ENCODE measurements around the gene COLEC12.

Gene COLEC12

DNA sequence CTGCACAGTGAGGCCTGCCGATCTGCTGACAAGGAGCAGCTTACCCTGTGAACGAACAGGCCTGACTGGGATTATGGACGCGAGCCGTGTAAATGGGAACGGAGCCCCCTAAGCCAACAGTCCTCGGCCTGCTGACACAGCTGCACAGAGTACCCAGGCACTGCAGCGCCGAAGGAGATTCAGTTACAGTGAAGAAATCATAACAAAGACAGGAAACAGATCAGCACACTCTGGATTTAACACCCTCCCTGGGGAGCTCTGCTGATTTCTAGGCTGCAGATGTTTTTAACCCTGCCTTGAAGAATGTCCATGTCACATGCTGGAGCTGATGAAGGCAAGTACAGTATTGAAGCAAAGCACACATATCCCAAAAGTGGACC lies 43.4 kb downstream of the COLEC12 start:
- WGBS (ENCODE audit: insufficient coverage), result 46% methylated on average over 9 of the region's 9 CpGs
- Histone ChIP-seq H3K9me3 (ENCODE audit: control extremely low read depth in 1 of 5, control insufficient read depth in 4 of 5, insufficient read depth in 2 of 5, low read depth in 1 of 5, low read length in 4 of 5) (peaks cover 0 to 6% (median 4%) of the 10 kb centered on the region in 5 experiments), H3K4me1 (ENCODE audit: control extremely low read depth in 1 of 4, control insufficient read depth in 4 of 4, insufficient read depth in 4 of 4, low read length in 3 of 4) (peaks cover 0 to 16% (median 12%) of the 10 kb centered on the region in 4 experiments), H3K27ac (ENCODE audit: insufficient read depth in 1 of 2, low read depth in 1 of 2, low read length in 2 of 2, poor library complexity in 1 of 2, severe bottlenecking in 2 of 2) (no peak overlapping the region), H3K27me3 (replicated peaks in 2 of 5; ENCODE audit: control insufficient read depth in 4 of 5, insufficient read depth in 5 of 5, low read length in 4 of 5) (peaks cover 0 to 3% (median 0%) of the 10 kb centered on the region in 5 experiments), H3K4me3 (ENCODE audit: control insufficient read depth in 1 of 7, extremely low read depth in 1 of 7, insufficient read depth in 4 of 7, low read depth in 2 of 7, low read length in 6 of 7) (peak overlapping the region in 1 of 7 experiments; percentile 6), H3K36me3 (ENCODE audit: control insufficient read depth in 4 of 4, insufficient read depth in 4 of 4, low read length in 3 of 4) (no peaks in the 10 kb centered on the region)
- ChIA-PET POLR2A (interaction anchor here (0.6 kb wide), 1 partner anchor 225 kb away, joined by 4 read pairs; no protein-coding TSS in a partner anchor), CTCF (interaction anchor here (0.9 to 1.3 kb wide), 3 partner anchors 20 to 151 kb away, joined by 3 to 5 read pairs (median 3); no protein-coding TSS in a partner anchor)
- peak in 2 of 3 donors; percentile 47 to 49 for DNase-seq

DNA sequence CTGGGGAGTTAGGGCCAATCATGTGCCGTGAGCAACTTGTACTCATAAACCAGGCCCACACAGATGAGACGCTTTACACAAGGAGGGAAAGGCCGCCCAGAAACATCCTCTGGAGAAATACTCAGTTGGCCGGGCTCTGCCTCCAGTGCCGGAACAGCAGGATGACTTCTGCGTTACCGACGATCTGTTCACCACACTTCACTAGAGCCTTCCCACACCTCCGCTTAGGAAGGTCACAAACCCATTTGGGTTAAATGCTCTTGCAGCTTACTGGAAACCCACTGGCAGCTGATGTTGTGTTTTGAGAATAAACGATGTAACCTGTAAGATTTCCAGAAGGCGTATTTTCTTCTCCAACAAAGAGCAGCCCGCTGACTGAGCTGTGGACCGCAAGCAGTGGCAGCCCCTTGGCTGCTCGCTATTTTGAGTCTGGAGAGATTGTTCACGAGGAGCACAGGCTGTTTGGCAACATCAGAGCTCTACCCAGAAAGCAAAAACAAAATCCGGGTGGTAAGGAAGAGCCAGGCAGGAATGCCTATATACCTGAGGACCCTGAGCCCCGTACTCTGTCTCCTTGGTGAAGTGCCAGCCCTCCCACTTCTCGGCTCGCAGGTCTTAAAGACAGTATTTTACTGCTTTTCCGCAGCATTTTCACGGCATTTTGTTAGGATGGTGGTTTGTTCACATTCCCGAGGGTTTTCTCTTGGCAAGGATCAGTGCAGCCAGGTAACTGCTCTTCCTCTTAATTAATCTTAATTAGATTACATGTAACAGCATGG lies 44.0 kb downstream of the COLEC12 start:
- Histone ChIP-seq H3K27ac (ENCODE audit: insufficient read depth in 1 of 2, low read depth in 1 of 2, low read length in 2 of 2, poor library complexity in 1 of 2, severe bottlenecking in 2 of 2) (no peak overlapping the region), H3K4me1 (ENCODE audit: control extremely low read depth in 1 of 4, control insufficient read depth in 4 of 4, insufficient read depth in 4 of 4, low read length in 3 of 4) (peaks cover 0 to 16% (median 12%) of the 10 kb centered on the region in 4 experiments), H3K9me3 (ENCODE audit: control extremely low read depth in 1 of 5, control insufficient read depth in 4 of 5, insufficient read depth in 2 of 5, low read depth in 1 of 5, low read length in 4 of 5) (peaks cover 0 to 11% (median 0%) of the 10 kb centered on the region in 5 experiments), H3K36me3 (ENCODE audit: control insufficient read depth in 4 of 4, insufficient read depth in 4 of 4, low read length in 3 of 4) (no peaks in the 10 kb centered on the region), H3K27me3 (replicated peaks in 2 of 5; ENCODE audit: control insufficient read depth in 4 of 5, insufficient read depth in 5 of 5, low read length in 4 of 5) (peaks cover 0 to 3% (median 0%) of the 10 kb centered on the region in 5 experiments), H3K4me3 (ENCODE audit: control insufficient read depth in 1 of 7, extremely low read depth in 1 of 7, insufficient read depth in 4 of 7, low read depth in 2 of 7, low read length in 6 of 7) (no peak overlapping the region)
- DNase-seq, result no peak
- POLR2A ChIA-PET, result no interaction called here
- CTCF ChIA-PET, result interaction anchor here (0.9 to 1.3 kb wide), 3 partner anchors 20 to 151 kb away, joined by 3 to 5 read pairs (median 3); no protein-coding TSS in a partner anchor
- 96% methylated on average over 20 of the region's 22 CpGs for WGBS (ENCODE audit: insufficient coverage)

DNA sequence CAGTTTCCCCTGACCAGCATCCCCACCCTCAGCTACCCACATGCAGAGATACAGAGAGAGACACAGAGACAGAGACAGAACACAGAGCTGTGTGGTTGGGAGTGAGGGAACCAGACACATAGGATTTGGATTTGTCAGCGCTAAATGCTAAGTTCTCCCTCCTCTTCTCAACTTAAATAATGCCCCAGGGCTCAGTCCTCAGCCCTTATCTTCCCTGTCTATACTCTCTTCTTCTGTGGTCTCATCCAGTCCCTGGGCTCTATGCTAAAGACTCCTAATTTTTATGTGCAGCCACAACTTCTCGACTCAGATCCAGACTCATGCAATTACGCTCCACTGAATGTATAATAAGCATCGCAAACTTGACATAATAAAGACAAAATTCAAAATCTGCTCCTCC lies 47.1 kb downstream of the COLEC12 start:
- Histone ChIP-seq H3K9me3 (ENCODE audit: control extremely low read depth in 1 of 5, control insufficient read depth in 4 of 5, insufficient read depth in 2 of 5, low read depth in 1 of 5, low read length in 4 of 5) (peaks cover 2 to 22% (median 9%) of the 10 kb centered on the region in 5 experiments), H3K27ac (ENCODE audit: insufficient read depth in 1 of 2, low read depth in 1 of 2, low read length in 2 of 2, poor library complexity in 1 of 2, severe bottlenecking in 2 of 2) (no peak overlapping the region), H3K4me1 (ENCODE audit: control extremely low read depth in 1 of 4, control insufficient read depth in 4 of 4, insufficient read depth in 4 of 4, low read length in 3 of 4) (peaks cover 0 to 16% (median 12%) of the 10 kb centered on the region in 4 experiments), H3K36me3 (ENCODE audit: control insufficient read depth in 4 of 4, insufficient read depth in 4 of 4, low read length in 3 of 4) (no peaks in the 10 kb centered on the region), H3K27me3 (replicated peaks in 2 of 5; ENCODE audit: control insufficient read depth in 4 of 5, insufficient read depth in 5 of 5, low read length in 4 of 5) (peaks cover 0 to 3% (median 0%) of the 10 kb centered on the region in 5 experiments), H3K4me3 (ENCODE audit: control insufficient read depth in 1 of 7, extremely low read depth in 1 of 7, insufficient read depth in 4 of 7, low read depth in 2 of 7, low read length in 6 of 7) (no peak overlapping the region)
- WGBS (ENCODE audit: insufficient coverage), result 97% methylated on average over 3 of the region's 4 CpGs
- ChIA-PET CTCF (interaction anchor here (1.6 to 1.8 kb wide), 2 partner anchors 12 to 19 kb away, joined by 3 to 5 read pairs; no protein-coding TSS in a partner anchor), POLR2A (no interaction called here)
- DNase-seq, result no peak

DNA sequence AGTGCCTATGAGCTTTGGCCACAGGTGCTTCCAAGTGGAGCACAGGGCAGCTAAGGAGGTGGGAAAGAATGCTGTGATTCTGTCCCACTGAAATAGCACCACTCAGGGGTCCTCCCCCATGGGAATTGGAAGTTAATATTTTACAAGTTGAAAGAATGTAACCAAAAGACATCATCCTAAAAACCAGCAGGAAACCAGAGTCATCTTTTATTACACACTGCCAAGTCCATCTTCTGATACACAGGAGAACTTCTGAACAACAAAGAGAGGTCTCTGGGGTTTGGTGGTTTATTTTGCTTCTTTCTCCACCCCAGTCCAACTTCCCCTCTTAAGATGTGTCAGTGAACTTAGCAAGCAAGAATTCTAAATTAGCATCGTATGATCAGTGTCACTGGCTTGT lies 47.7 kb downstream of the COLEC12 start:
- POLR2A ChIA-PET, result no interaction called here
- Histone ChIP-seq H3K27ac (ENCODE audit: insufficient read depth in 1 of 2, low read depth in 1 of 2, low read length in 2 of 2, poor library complexity in 1 of 2, severe bottlenecking in 2 of 2) (no peak overlapping the region), H3K36me3 (ENCODE audit: control insufficient read depth in 4 of 4, insufficient read depth in 4 of 4, low read length in 3 of 4) (no peaks in the 10 kb centered on the region), H3K4me1 (ENCODE audit: control extremely low read depth in 1 of 4, control insufficient read depth in 4 of 4, insufficient read depth in 4 of 4, low read length in 3 of 4) (peaks cover 0 to 13% (median 12%) of the 10 kb centered on the region in 4 experiments), H3K9me3 (ENCODE audit: control extremely low read depth in 1 of 5, control insufficient read depth in 4 of 5, insufficient read depth in 2 of 5, low read depth in 1 of 5, low read length in 4 of 5) (peaks cover 2 to 22% (median 9%) of the 10 kb centered on the region in 5 experiments), H3K4me3 (ENCODE audit: control insufficient read depth in 1 of 7, extremely low read depth in 1 of 7, insufficient read depth in 4 of 7, low read depth in 2 of 7, low read length in 6 of 7) (no peak overlapping the region), H3K27me3 (replicated peaks in 2 of 5; ENCODE audit: control insufficient read depth in 4 of 5, insufficient read depth in 5 of 5, low read length in 4 of 5) (peaks cover 0 to 3% (median 0%) of the 10 kb centered on the region in 5 experiments)
- CTCF ChIA-PET, result interaction anchor here (1.4 to 1.8 kb wide), 3 partner anchors 11 to 18 kb away, joined by 3 to 5 read pairs (median 3); no protein-coding TSS in a partner anchor
- 80% methylated on average over 1 of the region's 1 CpG for WGBS (ENCODE audit: insufficient coverage)
- DNase-seq, result peak in 2 of 3 donors; percentile 58 to 60

DNA sequence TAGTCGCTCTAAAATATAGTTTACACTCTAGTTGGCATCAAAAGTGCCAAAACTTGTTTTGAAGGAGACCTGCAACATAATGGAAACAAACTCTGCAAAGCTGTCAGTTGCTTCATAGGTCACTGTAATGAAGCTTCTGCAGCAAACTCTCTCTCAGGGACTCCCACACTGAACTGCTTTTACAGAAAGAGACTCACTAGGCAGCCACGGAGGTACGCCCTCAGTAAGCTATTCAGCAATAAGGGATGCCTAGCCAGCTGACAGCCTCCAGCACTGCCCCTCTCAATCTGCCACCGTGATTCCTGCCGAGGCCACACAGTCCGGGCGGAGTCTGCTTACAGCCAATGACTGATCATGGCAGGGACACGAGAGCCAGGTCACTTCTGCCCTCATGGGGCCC lies 51.1 kb downstream of the COLEC12 start:
- Histone ChIP-seq H3K27ac (ENCODE audit: insufficient read depth in 1 of 2, low read depth in 1 of 2, low read length in 2 of 2, poor library complexity in 1 of 2, severe bottlenecking in 2 of 2) (no peak overlapping the region), H3K4me3 (ENCODE audit: control insufficient read depth in 1 of 7, extremely low read depth in 1 of 7, insufficient read depth in 4 of 7, low read depth in 2 of 7, low read length in 6 of 7) (no peak overlapping the region), H3K9me3 (ENCODE audit: control extremely low read depth in 1 of 5, control insufficient read depth in 4 of 5, insufficient read depth in 2 of 5, low read depth in 1 of 5, low read length in 4 of 5) (peaks cover 2 to 22% (median 9%) of the 10 kb centered on the region in 5 experiments), H3K4me1 (ENCODE audit: control extremely low read depth in 1 of 4, control insufficient read depth in 4 of 4, insufficient read depth in 4 of 4, low read length in 3 of 4) (peaks cover 3 to 11% (median 3%) of the 10 kb centered on the region in 4 experiments), H3K27me3 (replicated peaks in 2 of 5; ENCODE audit: control insufficient read depth in 4 of 5, insufficient read depth in 5 of 5, low read length in 4 of 5) (peaks cover 0 to 3% (median 0%) of the 10 kb centered on the region in 5 experiments), H3K36me3 (ENCODE audit: control insufficient read depth in 4 of 4, insufficient read depth in 4 of 4, low read length in 3 of 4) (no peaks in the 10 kb centered on the region)
- POLR2A ChIA-PET, result no interaction called here
- 82% methylated on average over 8 of the region's 8 CpGs for WGBS (ENCODE audit: insufficient coverage)
- DNase-seq, result no peak
- CTCF ChIA-PET, result no interaction called here

DNA sequence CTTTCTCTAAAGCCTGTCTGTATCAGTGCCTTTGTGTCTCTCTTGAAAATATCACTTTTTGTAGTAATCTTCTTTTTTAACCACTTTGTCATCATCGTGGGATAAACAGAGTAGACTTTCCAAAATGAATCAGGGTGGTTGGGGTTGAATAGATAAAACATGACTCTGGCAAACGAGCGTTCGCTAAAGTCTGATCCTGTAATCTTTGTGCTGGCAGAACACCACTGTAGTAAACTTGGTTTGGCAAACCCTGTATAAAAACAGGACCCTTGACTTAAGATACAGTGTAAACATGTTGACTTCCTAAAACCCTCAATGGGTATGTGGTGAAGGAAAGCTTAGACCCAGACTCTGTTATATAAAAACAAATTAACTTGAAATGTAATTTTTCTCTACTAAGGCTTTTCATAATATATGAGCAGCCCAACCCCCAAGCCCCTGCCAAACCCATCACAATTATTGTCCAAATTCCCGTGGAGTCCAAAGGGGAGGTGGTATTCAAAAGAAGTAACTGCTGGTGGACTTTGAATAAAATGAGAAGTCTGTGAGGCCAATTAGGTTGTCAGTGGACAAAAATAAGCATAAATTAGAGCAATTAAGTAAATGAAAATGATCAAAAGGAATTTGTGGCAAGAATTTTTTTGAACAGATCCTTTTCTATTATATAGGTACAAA lies 52.2 kb downstream of the COLEC12 start:
- H3K27ac ChIP-seq (ENCODE audit: insufficient read depth in 1 of 2, low read depth in 1 of 2, low read length in 2 of 2, poor library complexity in 1 of 2, severe bottlenecking in 2 of 2), result no peak overlapping the region
- CTCF ChIA-PET, result no interaction called here
- H3K27me3 ChIP-seq (replicated peaks in 2 of 5; ENCODE audit: control insufficient read depth in 4 of 5, insufficient read depth in 5 of 5, low read length in 4 of 5), result no peaks in the 10 kb centered on the region
- H3K4me1 ChIP-seq (ENCODE audit: control extremely low read depth in 1 of 4, control insufficient read depth in 4 of 4, insufficient read depth in 4 of 4, low read length in 3 of 4), result peaks cover 3 to 8% (median 3%) of the 10 kb centered on the region in 4 experiments
- DNase-seq, result no peak
- H3K4me3 ChIP-seq (ENCODE audit: control insufficient read depth in 1 of 7, extremely low read depth in 1 of 7, insufficient read depth in 4 of 7, low read depth in 2 of 7, low read length in 6 of 7), result no peak overlapping the region
- H3K9me3 ChIP-seq (ENCODE audit: control extremely low read depth in 1 of 5, control insufficient read depth in 4 of 5, insufficient read depth in 2 of 5, low read depth in 1 of 5, low read length in 4 of 5), result peaks cover 2 to 22% (median 9%) of the 10 kb centered on the region in 5 experiments
- H3K36me3 ChIP-seq (ENCODE audit: control insufficient read depth in 4 of 4, insufficient read depth in 4 of 4, low read length in 3 of 4), result no peaks in the 10 kb centered on the region
- WGBS (ENCODE audit: insufficient coverage), result 100% methylated on average over 5 of the region's 5 CpGs
- POLR2A ChIA-PET, result no interaction called here

Data from common myeloid progenitor, CD34-positive (primary cell).